Stimulated activated CD8-positive, alpha-beta memory T cell treated with anti-CD3 and anti-CD28 coated beads, Interleukin-4, amount 100 ng/mL, for 24 hours (primary cell): ENCODE results near the gene EIF4H.
A peak's percentile ranks its signal among the peaks of the same experiment; 100 is the strongest.
"Not testable (repeated sequence)": the region's sequence is repeated elsewhere in the genome, so short reads cannot be mapped to it uniquely, and the experiment has no call there.

ENCODE experiments used
- DNase-seq: peaks from one replicate; pipeline ENCODE4 v3.0.0-alpha.2; 2020; ENCODE audit warnings: low read depth

The EIF4H gene

GRCh38 chr7:74173866-74174605, at the start of gene EIF4H:
EIF4H (plus strand) TSS chr7:74174356; CDS start chr7:74174384, 28 bp downstream.
- peak; percentile 93 for DNase-seq

- DNase-seq, result no peak
These were observed 47.8 kb upstream of the EIF4H start for GRCh38 chr7:74126220-74126880.

- DNase-seq, result no peak
These were observed 44.3 kb upstream of the EIF4H start for GRCh38 chr7:74129887-74130286.

- DNase-seq, result no peak
These were observed 43.6 kb upstream of the EIF4H start for GRCh38 chr7:74130518-74130917.

- no peak for DNase-seq
These were observed 40.0 kb upstream of the EIF4H start for GRCh38 chr7:74134117-74134620.

GRCh38 chr7:74138334-74138867, 35.8 kb upstream of the EIF4H start:
- no peak for DNase-seq

GRCh38 chr7:74138945-74139843, 35.0 kb upstream of the EIF4H start:
- DNase-seq, result no peak

GRCh38 chr7:74141705-74142104, 32.5 kb upstream of the EIF4H start:
- no peak for DNase-seq

GRCh38 chr7:74143383-74143782, 30.8 kb upstream of the EIF4H start:
- DNase-seq, result no peak

- DNase-seq, result no peak
These were observed 25.7 kb upstream of the EIF4H start for GRCh38 chr7:74148491-74148890.

GRCh38 chr7:74149071-74149470, 25.1 kb upstream of the EIF4H start:
- DNase-seq, result no peak

- DNase-seq, result no peak
These were observed 24.6 kb upstream of the EIF4H start for GRCh38 chr7:74149603-74150002.

- DNase-seq, result no peak
These were observed 20.4 kb upstream of the EIF4H start for GRCh38 chr7:74153736-74154135.

- DNase-seq, result no peak
These were observed 18.3 kb upstream of the EIF4H start for GRCh38 chr7:74155810-74156395.

GRCh38 chr7:74157605-74158004, 16.6 kb upstream of the EIF4H start:
- DNase-seq, result no peak

GRCh38 chr7:74164985-74165456, 9.1 kb upstream of the EIF4H start:
- no peak for DNase-seq

GRCh38 chr7:74165867-74166593, 8.1 kb upstream of the EIF4H start:
- DNase-seq, result no peak

- DNase-seq, result not testable (repeated sequence)
These were observed 6.8 kb upstream of the EIF4H start for GRCh38 chr7:74167324-74167723.

- no peak for DNase-seq
These were observed 1.1 kb upstream of the EIF4H start for GRCh38 chr7:74173074-74173473.

GRCh38 chr7:74173491-74173865, 678 bp upstream of the EIF4H start:
- DNase-seq, result no peak

GRCh38 chr7:74174606-74175082, 488 bp downstream of the EIF4H start:
- peak; percentile 18 for DNase-seq
